ENCODE data around the gene OPCML. TPM values are rescaled to one million over a fixed set of nuclear protein-coding genes. Genes with fewer than 3 reads are reported as not detected.

OPCML gene
- total RNA-seq, 1 donor from 2014 or later: 1.2 TPM

GRCh38 chr11:132539590-132540368 is 992.5 kb downstream of the OPCML start:
- H3K27ac Mint-ChIP-seq (ENCODE audit: unreplicated experiment): no peak overlapping the region
- H3K9me3 Mint-ChIP-seq: no peaks in the 10 kb centered on the region
- no peaks in the 10 kb centered on the region for H3K27me3 Mint-ChIP-seq (ENCODE audit: low read depth)
- no peak overlapping the region for H3K4me3 Mint-ChIP-seq
- TF ChIP-seq, protein P1, sequence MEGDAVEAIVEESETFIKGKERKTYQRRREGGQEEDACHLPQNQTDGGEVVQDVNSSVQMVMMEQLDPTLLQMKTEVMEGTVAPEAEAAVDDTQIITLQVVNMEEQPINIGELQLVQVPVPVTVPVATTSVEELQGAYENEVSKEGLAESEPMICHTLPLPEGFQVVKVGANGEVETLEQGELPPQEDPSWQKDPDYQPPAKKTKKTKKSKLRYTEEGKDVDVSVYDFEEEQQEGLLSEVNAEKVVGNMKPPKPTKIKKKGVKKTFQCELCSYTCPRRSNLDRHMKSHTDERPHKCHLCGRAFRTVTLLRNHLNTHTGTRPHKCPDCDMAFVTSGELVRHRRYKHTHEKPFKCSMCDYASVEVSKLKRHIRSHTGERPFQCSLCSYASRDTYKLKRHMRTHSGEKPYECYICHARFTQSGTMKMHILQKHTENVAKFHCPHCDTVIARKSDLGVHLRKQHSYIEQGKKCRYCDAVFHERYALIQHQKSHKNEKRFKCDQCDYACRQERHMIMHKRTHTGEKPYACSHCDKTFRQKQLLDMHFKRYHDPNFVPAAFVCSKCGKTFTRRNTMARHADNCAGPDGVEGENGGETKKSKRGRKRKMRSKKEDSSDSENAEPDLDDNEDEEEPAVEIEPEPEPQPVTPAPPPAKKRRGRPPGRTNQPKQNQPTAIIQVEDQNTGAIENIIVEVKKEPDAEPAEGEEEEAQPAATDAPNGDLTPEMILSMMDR (conservative IDR thresholded peaks at IDR 0.05): no peak
- H3K36me3 Mint-ChIP-seq (ENCODE audit: low read depth): no peaks in the 10 kb centered on the region
- no peaks in the 10 kb centered on the region for H3K4me1 Mint-ChIP-seq
- DNase-seq (ENCODE audit: low read depth, low spot score): no peak

GRCh38 chr11:132538642-132539041 is 993.7 kb downstream of the OPCML start:
- TF ChIP-seq, protein P1 (conservative IDR thresholded peaks at IDR 0.05): no peak
- Mint-ChIP-seq H3K27ac (ENCODE audit: unreplicated experiment) (no peak overlapping the region), H3K4me3 (no peak overlapping the region), H3K9me3 (no peaks in the 10 kb centered on the region), H3K27me3 (ENCODE audit: low read depth) (no peaks in the 10 kb centered on the region), H3K4me1 (no peaks in the 10 kb centered on the region), H3K36me3 (ENCODE audit: low read depth) (no peaks in the 10 kb centered on the region)
- DNase-seq (ENCODE audit: low read depth, low spot score): no peak

- H3K4me3 Mint-ChIP-seq: no peak overlapping the region
- no peaks in the 10 kb centered on the region for H3K4me1 Mint-ChIP-seq
- no peaks in the 10 kb centered on the region for H3K36me3 Mint-ChIP-seq (ENCODE audit: low read depth)
- no peak for DNase-seq (ENCODE audit: low read depth, low spot score)
- no peak overlapping the region for H3K27ac Mint-ChIP-seq (ENCODE audit: unreplicated experiment)
- TF ChIP-seq, protein P1 (conservative IDR thresholded peaks at IDR 0.05): no peak
- no peaks in the 10 kb centered on the region for H3K9me3 Mint-ChIP-seq
- no peaks in the 10 kb centered on the region for H3K27me3 Mint-ChIP-seq (ENCODE audit: low read depth)
Observed at GRCh38 chr11:132535830-132536229, 996.5 kb downstream of the OPCML start.

GRCh38 chr11:132531921-132532320 is 1000.4 kb downstream of the OPCML start:
- Mint-ChIP-seq H3K27ac (ENCODE audit: unreplicated experiment) (no peak overlapping the region), H3K9me3 (no peaks in the 10 kb centered on the region), H3K27me3 (ENCODE audit: low read depth) (peaks cover 3% of the 10 kb centered on the region), H3K4me3 (no peak overlapping the region), H3K36me3 (ENCODE audit: low read depth) (no peaks in the 10 kb centered on the region), H3K4me1 (no peaks in the 10 kb centered on the region)
- no peak for DNase-seq (ENCODE audit: low read depth, low spot score)
- TF ChIP-seq, protein P1 (conservative IDR thresholded peaks at IDR 0.05): no peak

GRCh38 chr11:132528181-132528580 is 1004.1 kb downstream of the OPCML start:
- no peaks in the 10 kb centered on the region for H3K9me3 Mint-ChIP-seq
- TF ChIP-seq, protein P1 (conservative IDR thresholded peaks at IDR 0.05): no peak
- no peak for DNase-seq (ENCODE audit: low read depth, low spot score)
- no peaks in the 10 kb centered on the region for H3K36me3 Mint-ChIP-seq (ENCODE audit: low read depth)
- no peak overlapping the region for H3K27ac Mint-ChIP-seq (ENCODE audit: unreplicated experiment)
- no peaks in the 10 kb centered on the region for H3K4me1 Mint-ChIP-seq
- peaks cover 5% of the 10 kb centered on the region for H3K27me3 Mint-ChIP-seq (ENCODE audit: low read depth)
- H3K4me3 Mint-ChIP-seq: no peak overlapping the region

Data from neural crest cell (in vitro differentiated cells).